ENCODE data around the gene KCNIP4. TPM values are rescaled to one million over a fixed set of nuclear protein-coding genes. Genes with fewer than 3 reads are reported as not detected.
A peak's percentile ranks its signal among the peaks of the same experiment; 100 is the strongest.

The KCNIP4 gene
- total and polyA plus RNA-seq, 9 of the 15 experiments (the other 6 are each of a cell fraction or from before 2014, with no cell fraction given), result 0.25 to 0.41 TPM; not detected in 7

- TF ChIP-seq NCOA6 (IDR thresholded peaks at IDR 0.05) (peak; percentile 75; the same call in 1 of the 2 replicates), MCM5 (IDR thresholded peaks at IDR 0.05; ENCODE audit: low read depth) (no peak), TSHZ1 (CRISPR knock-in tag; IDR thresholded peaks at IDR 0.05) (no peak), HDAC2 (IDR thresholded peaks at IDR 0.05) (peak; percentile 58), MIER1 (IDR thresholded peaks at IDR 0.05; ENCODE audit: low read depth) (no peak), NFE2 (IDR thresholded peaks at IDR 0.05; ENCODE audit: low read depth) (no peak), PHF8 (IDR thresholded peaks at IDR 0.05; ENCODE audit: borderline replicate concordance, low read length) (peak; percentile 94), JUN (IDR thresholded peaks at IDR 0.05; ENCODE audit: borderline replicate concordance, low read depth, low read length) (peak; percentile 43; the same call in 1 of the 2 replicates), JUN (CRISPR knock-in tag; IDR thresholded peaks at IDR 0.05; ENCODE audit: borderline replicate concordance) (no peak), POLR3A (IDR thresholded peaks at IDR 0.05; ENCODE audit: borderline replicate concordance, extremely low read depth, insufficient read depth, insufficient read length) (no peak), RNF2 (IDR thresholded peaks at IDR 0.05) (0 out of 2 replicates have a peak, but pooled peaks have one; percentile 26), NRF1 (conservative IDR thresholded peaks at IDR 0.05 in 1 of 2, IDR thresholded peaks at IDR 0.05 in 1 of 2) (peak; percentile 86 to 88), RB1 (IDR thresholded peaks at IDR 0.05; ENCODE audit: low read depth) (peak; percentile 63; the same call in 1 of the 2 replicates), SRSF7 (optimal IDR thresholded peaks at IDR 0.05; ENCODE audit: low read depth, low read length) (no peak), ZEB2 (IDR thresholded peaks at IDR 0.05) (no peak), ZNF224 (CRISPR knock-in tag; IDR thresholded peaks at IDR 0.05) (no peak), ELF1 (tag; IDR thresholded peaks at IDR 0.05) (peak; percentile 73), CBFA2T3 (IDR thresholded peaks at IDR 0.05) (0 out of 2 replicates have a peak, but pooled peaks have one; percentile 10), RAD51 (IDR thresholded peaks at IDR 0.05; ENCODE audit: borderline replicate concordance, low read depth) (peak; percentile 73; the same call in 1 of the 2 replicates), MYNN (IDR thresholded peaks at IDR 0.05) (0 out of 2 replicates have a peak, but pooled peaks have one; percentile 40), MYNN (CRISPR knock-in tag; IDR thresholded peaks at IDR 0.05) (no peak), ZBTB1 (CRISPR knock-in tag; IDR thresholded peaks at IDR 0.05; ENCODE audit: borderline replicate concordance, low read depth) (no peak)
- TF ChIP-seq, protein P1, sequence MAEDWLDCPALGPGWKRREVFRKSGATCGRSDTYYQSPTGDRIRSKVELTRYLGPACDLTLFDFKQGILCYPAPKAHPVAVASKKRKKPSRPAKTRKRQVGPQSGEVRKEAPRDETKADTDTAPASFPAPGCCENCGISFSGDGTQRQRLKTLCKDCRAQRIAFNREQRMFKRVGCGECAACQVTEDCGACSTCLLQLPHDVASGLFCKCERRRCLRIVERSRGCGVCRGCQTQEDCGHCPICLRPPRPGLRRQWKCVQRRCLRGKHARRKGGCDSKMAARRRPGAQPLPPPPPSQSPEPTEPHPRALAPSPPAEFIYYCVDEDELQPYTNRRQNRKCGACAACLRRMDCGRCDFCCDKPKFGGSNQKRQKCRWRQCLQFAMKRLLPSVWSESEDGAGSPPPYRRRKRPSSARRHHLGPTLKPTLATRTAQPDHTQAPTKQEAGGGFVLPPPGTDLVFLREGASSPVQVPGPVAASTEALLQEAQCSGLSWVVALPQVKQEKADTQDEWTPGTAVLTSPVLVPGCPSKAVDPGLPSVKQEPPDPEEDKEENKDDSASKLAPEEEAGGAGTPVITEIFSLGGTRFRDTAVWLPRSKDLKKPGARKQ (CRISPR knock-in tag; IDR thresholded peaks at IDR 0.05), result no peak
- TF ChIP-seq, protein P2, sequence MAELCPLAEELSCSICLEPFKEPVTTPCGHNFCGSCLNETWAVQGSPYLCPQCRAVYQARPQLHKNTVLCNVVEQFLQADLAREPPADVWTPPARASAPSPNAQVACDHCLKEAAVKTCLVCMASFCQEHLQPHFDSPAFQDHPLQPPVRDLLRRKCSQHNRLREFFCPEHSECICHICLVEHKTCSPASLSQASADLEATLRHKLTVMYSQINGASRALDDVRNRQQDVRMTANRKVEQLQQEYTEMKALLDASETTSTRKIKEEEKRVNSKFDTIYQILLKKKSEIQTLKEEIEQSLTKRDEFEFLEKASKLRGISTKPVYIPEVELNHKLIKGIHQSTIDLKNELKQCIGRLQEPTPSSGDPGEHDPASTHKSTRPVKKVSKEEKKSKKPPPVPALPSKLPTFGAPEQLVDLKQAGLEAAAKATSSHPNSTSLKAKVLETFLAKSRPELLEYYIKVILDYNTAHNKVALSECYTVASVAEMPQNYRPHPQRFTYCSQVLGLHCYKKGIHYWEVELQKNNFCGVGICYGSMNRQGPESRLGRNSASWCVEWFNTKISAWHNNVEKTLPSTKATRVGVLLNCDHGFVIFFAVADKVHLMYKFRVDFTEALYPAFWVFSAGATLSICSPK (IDR thresholded peaks at IDR 0.05; ENCODE audit: borderline replicate concordance), result no peak
These were observed 1248.4 kb downstream of the KCNIP4 start, which contains the start of gene PACRGL (continued) for GRCh38 chr4:20700007-20700761.
